HG02885 (cell line): ENCODE results near the gene PKP1.

Experiments used
- ATAC-seq: cut with Tn5 transposase; IDR thresholded peaks from one replicate; pipeline ENCODE4 v1.9.1; 2021; ENCODE audit warnings: mild to moderate bottlenecking; ENCODE audit not compliant: unreplicated experiment, poor library complexity

PKP1 gene

DNA sequence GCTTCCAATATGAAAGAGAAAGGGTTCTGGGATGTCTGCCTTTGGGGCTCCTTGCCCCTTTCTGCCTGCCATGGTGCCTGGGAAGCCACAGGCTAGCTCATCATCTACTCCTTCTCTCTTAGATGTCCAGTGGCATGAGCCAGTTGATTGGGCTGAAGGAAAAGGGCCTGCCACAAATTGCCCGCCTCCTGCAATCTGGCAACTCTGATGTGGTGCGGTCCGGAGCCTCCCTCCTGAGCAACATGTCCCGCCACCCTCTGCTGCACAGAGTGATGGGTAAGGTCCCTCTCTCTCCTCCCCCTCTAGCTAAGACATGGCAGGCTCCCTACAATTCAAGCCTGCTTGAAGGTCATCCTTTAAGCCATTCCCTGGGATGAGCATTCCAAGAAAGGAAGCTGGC, 41.0 kb downstream of the PKP1 start:
- ATAC-seq = no peak

GRCh38 chr1:201324821-201325677, 41.7 kb downstream of the PKP1 start:
- ATAC-seq = no peak

DNA sequence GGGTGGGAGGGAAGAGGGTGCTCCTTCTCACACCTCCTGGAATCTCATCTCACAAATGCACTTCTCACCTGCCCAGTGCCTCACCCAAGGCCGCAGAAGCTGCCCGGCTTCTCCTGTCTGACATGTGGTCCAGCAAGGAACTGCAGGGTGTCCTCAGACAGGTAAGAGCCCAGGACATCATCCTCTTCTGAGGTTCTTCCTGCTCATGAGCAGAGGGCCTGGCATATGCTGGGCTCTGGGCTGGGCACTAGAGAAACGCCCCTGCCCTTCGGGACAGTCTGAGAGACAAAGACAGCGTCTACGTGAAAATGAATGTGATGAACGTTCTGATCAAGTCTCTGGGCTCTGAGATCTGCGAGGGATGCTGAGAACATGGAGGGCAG, 42.4 kb downstream of the PKP1 start:
- no peak for ATAC-seq

GRCh38 chr1:201326710-201327109, 43.4 kb downstream of the PKP1 start:
- ATAC-seq = no peak

- no peak for ATAC-seq
These were observed 44.5 kb downstream of the PKP1 start for GRCh38 chr1:201327687-201328240.

DNA sequence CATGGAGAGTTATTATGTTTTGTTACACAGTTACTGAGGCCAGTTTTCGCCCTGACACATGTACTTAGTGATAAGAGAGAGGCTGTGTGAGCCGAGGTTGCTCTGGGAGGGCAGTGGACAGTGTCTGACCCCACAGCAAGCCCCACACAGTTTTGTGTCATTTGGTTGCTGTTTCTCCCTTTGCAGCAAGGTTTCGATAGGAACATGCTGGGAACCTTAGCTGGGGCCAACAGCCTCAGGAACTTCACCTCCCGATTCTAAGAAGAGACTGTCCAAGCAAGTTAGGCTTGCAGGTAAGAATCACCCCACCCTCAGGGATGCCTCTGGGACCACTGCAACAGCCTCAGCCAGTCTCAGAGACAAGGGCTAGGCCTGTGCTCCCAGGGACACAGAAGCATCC, 45.3 kb downstream of the PKP1 start:
- no peak for ATAC-seq

DNA sequence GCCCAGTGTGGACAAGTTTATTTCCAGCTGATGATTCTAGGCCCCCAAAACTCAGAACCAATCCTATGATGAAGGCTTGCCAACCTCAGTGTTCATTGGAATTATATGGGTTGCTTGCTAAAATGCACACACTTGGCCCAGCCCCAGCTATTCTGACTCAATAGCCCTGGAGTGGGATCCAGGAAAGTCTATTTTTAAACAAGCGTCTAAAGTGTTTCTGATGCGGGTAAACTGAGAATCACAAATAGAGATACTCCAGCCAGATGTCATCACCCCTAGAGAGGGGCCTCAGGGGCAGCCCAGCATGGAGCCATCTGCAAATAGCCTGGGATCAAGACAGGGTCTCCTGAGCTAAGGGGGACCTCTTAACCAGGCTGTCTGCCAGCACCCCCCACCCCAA, 46.0 kb downstream of the PKP1 start:
- no peak for ATAC-seq

DNA sequence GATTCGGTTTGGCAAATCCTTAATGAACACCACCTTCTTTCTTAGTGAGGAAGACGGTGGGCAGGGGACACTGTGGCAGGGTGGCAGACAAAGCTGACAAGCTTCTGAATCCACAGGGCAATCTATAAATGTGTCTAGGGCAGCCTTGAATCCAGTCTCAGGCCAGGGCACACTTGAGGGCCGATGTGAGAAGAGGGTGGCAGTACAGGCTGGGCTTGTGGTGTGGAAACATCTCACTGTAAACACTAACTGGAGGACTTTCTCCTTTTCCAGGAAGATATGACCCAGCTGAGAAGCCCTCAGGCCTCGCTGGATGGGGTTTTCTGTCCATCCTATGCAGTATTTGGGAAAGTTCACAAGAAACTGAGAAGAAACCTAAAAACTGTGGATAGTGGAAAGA, 46.5 kb downstream of the PKP1 start:
- ATAC-seq = no peak

- no peak for ATAC-seq
These were observed 47.2 kb downstream of the PKP1 start for GRCh38 chr1:201330541-201330940.

- ATAC-seq = no peak
These were observed 47.9 kb downstream of the PKP1 start for GRCh38 chr1:201331166-201331565.

GRCh38 chr1:201332021-201332420, 48.7 kb downstream of the PKP1 start:
- ATAC-seq = no peak

DNA sequence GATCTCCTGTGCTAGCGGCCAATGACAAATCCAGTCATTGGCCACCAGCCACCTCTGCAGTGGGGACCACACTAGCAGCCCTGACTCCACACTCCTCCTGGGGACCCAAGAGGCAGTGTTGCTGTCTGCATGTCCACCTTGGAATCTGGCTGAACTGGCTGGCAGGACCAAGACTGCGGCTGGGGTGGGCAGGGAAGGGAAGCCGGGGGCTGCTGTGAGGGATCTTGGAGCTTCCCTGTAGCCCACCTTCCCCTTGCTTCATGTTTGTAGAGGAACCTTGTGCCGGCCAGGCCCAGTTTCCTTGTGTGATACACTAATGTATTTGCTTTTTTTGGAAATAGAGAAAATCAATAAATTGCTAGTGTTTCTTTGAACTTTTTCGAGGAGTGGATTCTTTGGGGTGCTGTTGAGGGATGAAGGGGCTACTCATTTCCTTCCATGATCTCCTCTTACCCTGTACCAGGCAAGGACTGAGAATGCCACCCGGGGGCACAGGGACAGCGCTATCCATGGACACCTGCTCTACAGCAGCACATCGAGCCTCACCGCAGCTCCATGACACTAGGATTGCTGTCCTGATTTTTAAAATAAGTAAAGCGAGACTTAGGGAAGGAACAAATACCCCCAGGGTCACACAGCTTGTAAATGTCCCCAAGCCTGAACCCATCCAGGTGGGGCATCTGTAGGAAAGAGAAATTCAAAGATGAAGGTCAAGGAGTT, 49.5 kb downstream of the PKP1 start:
- no peak for ATAC-seq

- ATAC-seq = no peak
These were observed 51.2 kb downstream of the PKP1 start for GRCh38 chr1:201334325-201335173.

DNA sequence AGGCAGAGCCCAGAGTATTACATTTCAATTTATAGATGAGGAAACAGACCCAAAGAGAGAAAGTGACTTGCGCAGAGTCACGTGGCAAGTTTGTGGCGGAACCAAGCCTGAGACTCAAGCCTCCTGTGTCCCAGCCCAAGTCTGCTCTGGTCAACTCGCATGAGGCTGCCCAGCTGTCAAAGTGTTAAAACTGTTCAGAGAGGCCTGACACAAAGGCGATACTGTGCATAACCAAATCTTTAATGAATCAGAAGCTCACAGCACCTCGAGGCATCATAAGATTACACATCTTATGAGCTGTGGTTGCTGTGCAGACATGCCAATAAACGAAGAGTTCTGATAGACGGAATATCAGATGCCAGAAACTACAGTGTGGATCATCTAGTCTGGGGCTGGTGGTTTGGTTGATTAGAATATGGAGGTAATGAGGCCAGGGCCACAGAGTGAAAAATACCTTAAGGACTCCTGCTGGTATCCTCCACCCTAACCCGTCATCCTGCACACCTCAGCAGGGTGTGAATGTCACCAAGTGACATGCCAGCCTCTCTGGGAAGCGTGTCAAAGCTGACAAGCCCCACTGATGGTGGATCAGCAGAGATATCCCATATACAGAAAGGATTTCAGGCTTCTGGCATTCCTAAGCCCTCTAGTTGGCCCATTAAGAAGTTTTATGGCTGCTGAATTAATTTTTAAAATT, 52.0 kb downstream of the PKP1 start:
- no peak for ATAC-seq

DNA sequence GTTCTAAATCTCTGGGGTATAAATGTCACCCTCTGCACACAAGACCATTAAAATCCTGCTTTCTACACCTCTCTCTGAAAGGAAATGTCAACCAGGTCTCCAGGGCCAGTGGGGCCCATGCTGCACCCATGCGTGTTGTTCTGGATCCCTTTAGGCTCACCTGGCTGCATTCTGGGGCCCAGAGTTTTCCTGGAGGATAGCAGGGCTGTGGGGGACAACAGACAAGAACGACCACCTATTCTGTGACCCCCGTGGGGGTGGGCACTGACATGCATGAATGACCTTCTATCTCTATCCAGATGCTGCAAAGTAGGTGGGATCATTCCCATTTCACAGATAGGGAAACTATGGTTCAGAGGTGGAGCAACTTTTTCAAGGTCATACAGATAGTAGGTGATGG, 52.6 kb downstream of the PKP1 start:
- ATAC-seq = no peak

- no peak for ATAC-seq
These were observed 53.6 kb downstream of the PKP1 start for GRCh38 chr1:201336711-201337450.

DNA sequence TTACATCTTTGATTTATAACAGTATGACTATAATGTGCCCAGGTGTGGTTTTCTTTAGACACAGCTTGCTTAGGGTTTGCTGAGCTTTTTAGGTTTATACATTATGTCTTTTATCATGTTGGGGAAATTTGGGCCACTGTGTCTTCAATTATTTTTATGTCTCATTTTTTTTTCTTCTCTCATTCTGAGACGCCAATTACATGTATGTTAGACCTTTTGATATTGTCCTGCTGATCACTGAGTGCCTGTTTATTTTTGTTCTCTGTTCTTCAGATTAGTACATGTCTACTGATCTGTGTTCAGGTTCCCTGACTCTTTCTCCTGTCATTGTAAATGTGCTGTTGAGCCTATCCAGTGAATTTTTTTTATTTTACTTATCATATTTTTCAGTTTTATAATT, 58.1 kb downstream of the PKP1 start:
- ATAC-seq = no peak

DNA sequence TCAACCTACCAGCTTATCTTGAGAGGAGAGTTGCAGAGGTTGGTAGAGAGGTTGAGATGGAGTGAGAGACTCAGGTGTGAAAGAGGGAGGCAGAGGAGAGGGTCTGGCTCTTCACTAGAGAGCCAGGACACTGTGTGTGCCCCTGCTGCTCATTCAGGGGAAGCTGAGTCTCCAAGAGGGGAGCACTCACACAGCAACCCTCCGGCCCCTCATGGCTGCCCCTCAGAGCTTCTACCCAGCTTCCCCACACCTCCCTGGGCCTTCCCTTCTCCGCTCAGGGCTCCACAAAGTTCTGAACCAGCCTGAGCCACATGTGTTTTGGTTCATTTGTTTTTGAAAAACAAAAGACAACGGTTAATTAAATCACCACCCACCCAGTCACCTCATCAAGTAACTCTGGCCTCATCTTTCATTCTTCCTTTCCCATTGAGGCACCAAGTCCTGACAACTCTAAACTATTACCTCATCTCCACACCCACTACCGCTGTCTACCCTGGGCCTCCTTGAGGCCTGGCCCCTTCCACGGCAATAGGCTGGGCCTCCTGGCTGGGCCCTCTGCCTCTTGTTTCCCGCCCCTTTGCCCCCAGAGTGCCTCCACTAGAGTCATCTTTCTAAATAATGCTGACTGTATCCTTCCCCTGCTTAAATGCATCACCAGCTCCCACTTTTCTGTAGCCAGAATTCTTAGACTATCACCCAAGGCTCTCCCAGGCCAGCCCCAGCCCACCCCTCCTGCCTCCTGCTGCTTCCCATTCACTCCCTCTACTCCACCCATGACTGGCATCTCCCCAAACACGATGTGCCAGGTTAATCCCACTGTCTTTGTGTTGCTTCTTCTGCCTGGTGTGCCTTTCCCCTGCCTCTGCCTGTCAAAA, 61.1 kb downstream of the PKP1 start:
- no peak for ATAC-seq

- no peak for ATAC-seq
These were observed 61.7 kb downstream of the PKP1 start for GRCh38 chr1:201345081-201345355.
